Thyroid gland (tissue), 4 donors: ENCODE data around the gene PTCHD1.

Source experiments
- POLR2A ChIP-seq, 2 donors: fragments of 450-650 bp; IDR thresholded peaks; one replicate each; pipeline ENCODE4 v1.6.1; 2017; ENCODE audit warnings: antibody characterized with exemption in 2 of 2, mild to moderate bottlenecking in 2 of 2, moderate library complexity in 1 of 2
- TF ChIP-seq, protein P1 (sequence below), 6 experiments: fragments of 200-600 bp in 3 of 6; fragments of 450-650 bp in 3 of 6; sonication (generic) in 3 of 6; IDR thresholded peaks; one replicate each; pipeline ENCODE4 v1.5.1; 2016 to 2019; ENCODE audit warnings: antibody characterized with exemption in 6 of 6, mild to moderate bottlenecking in 2 of 6, inconsistent platforms in 1 of 6, moderate library complexity in 1 of 6

DNA sequence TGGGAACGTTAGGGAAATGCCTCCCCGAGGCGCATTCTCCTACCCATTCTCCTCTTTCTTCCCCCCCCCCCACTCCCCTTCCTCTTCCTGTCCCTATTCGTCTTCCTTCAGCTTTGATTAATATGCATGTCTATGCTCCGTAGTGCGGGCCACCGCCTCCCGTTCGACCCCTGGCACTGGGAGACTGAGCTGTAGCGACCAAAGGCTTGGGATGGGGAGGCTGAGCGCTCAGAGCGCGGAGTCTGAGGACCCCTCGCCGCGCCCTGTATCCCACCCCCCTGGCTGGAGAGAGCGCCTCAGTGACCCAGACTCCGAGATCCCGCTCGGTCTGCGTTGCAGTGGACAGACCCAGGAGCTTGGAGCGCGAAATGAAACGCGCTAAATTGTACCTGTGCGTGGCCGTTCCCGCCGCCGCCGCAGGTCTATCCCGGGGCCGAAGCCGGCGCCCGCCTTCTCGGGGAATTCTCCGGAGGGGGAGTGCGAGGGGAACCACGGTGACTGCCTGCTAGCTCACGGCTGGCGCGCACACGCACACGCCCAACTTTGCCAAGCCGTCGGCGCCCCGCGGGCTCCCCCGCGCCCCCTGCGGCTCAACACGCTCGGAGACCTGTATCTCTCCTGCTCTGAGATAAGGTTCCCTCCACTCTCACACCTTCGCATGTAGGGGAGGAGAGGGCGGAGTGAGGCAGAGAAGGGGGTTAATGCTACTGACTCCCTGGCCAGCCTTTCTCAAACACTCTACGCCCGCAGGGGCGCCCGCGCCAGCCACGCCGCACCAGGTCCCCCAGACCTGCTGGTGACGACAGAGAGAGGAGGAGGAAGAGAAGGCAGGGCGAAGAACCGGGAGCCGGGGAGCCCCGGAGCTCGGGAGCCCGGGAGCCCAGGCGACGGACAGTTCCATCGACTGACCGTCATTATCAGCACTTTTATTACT is 1.5 kb upstream of the PTCHD1 start:
- TF ChIP-seq, protein P1, sequence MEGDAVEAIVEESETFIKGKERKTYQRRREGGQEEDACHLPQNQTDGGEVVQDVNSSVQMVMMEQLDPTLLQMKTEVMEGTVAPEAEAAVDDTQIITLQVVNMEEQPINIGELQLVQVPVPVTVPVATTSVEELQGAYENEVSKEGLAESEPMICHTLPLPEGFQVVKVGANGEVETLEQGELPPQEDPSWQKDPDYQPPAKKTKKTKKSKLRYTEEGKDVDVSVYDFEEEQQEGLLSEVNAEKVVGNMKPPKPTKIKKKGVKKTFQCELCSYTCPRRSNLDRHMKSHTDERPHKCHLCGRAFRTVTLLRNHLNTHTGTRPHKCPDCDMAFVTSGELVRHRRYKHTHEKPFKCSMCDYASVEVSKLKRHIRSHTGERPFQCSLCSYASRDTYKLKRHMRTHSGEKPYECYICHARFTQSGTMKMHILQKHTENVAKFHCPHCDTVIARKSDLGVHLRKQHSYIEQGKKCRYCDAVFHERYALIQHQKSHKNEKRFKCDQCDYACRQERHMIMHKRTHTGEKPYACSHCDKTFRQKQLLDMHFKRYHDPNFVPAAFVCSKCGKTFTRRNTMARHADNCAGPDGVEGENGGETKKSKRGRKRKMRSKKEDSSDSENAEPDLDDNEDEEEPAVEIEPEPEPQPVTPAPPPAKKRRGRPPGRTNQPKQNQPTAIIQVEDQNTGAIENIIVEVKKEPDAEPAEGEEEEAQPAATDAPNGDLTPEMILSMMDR (IDR thresholded peaks at IDR 0.05) = no peak
- no peak for TF ChIP-seq POLR2A (IDR thresholded peaks at IDR 0.05)
